ENCODE results near the gene ALKBH6.
"Not testable (repeated sequence)": the region's sequence is repeated elsewhere in the genome, so short reads cannot be mapped to it uniquely, and the experiment has no call there.

DNA sequence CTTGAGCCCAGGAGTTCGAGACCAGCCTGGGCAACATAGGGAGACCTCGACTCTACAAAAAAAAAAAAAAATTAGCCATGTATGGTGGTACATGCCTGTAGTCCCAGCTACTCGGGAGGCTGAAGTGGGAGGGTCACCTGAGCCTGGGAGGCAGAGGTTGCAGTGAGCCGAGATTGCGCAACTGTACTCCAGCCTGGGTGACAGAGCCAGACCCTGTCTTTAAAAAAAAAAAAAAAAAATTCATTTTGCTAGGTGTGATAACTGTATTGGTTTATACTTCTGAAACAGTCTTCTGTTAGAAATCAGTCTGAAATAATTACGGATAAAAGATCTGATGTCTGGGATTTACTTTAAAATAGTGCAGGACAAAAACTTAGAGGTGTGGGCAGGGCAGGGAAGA lies 27.1 kb upstream of the ALKBH6 start:
- TF ChIP-seq, protein P1, sequence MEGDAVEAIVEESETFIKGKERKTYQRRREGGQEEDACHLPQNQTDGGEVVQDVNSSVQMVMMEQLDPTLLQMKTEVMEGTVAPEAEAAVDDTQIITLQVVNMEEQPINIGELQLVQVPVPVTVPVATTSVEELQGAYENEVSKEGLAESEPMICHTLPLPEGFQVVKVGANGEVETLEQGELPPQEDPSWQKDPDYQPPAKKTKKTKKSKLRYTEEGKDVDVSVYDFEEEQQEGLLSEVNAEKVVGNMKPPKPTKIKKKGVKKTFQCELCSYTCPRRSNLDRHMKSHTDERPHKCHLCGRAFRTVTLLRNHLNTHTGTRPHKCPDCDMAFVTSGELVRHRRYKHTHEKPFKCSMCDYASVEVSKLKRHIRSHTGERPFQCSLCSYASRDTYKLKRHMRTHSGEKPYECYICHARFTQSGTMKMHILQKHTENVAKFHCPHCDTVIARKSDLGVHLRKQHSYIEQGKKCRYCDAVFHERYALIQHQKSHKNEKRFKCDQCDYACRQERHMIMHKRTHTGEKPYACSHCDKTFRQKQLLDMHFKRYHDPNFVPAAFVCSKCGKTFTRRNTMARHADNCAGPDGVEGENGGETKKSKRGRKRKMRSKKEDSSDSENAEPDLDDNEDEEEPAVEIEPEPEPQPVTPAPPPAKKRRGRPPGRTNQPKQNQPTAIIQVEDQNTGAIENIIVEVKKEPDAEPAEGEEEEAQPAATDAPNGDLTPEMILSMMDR (IDR thresholded peaks at IDR 0.05; ENCODE audit: low read depth, low read length, missing input control), result not testable (repeated sequence)
- TF ChIP-seq, protein P2, sequence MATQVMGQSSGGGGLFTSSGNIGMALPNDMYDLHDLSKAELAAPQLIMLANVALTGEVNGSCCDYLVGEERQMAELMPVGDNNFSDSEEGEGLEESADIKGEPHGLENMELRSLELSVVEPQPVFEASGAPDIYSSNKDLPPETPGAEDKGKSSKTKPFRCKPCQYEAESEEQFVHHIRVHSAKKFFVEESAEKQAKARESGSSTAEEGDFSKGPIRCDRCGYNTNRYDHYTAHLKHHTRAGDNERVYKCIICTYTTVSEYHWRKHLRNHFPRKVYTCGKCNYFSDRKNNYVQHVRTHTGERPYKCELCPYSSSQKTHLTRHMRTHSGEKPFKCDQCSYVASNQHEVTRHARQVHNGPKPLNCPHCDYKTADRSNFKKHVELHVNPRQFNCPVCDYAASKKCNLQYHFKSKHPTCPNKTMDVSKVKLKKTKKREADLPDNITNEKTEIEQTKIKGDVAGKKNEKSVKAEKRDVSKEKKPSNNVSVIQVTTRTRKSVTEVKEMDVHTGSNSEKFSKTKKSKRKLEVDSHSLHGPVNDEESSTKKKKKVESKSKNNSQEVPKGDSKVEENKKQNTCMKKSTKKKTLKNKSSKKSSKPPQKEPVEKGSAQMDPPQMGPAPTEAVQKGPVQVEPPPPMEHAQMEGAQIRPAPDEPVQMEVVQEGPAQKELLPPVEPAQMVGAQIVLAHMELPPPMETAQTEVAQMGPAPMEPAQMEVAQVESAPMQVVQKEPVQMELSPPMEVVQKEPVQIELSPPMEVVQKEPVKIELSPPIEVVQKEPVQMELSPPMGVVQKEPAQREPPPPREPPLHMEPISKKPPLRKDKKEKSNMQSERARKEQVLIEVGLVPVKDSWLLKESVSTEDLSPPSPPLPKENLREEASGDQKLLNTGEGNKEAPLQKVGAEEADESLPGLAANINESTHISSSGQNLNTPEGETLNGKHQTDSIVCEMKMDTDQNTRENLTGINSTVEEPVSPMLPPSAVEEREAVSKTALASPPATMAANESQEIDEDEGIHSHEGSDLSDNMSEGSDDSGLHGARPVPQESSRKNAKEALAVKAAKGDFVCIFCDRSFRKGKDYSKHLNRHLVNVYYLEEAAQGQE (IDR thresholded peaks at IDR 0.05), result not testable (repeated sequence)
- TF ChIP-seq, protein P3, sequence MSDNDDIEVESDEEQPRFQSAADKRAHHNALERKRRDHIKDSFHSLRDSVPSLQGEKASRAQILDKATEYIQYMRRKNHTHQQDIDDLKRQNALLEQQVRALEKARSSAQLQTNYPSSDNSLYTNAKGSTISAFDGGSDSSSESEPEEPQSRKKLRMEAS (IDR thresholded peaks at IDR 0.05), result not testable (repeated sequence)
- TF ChIP-seq JUND (IDR thresholded peaks at IDR 0.05); GABPA (IDR thresholded peaks at IDR 0.05 in 1 of 2, conservative IDR thresholded peaks at IDR 0.05 in 1 of 2); SP1 (IDR thresholded peaks at IDR 0.05); FOXA1 (IDR thresholded peaks at IDR 0.05); RXRA (IDR thresholded peaks at IDR 0.05): not testable (repeated sequence)
